Smooth muscle cell (in vitro differentiated cells): ENCODE measurements around the gene DMD. TPM values are rescaled to one million over a fixed set of nuclear protein-coding genes. Genes with fewer than 3 reads are reported as not detected.
A peak's percentile ranks its signal among the peaks of the same experiment; 100 is the strongest.

Experiments used
- DNase-seq: peaks from one replicate; lab custom pipeline; 2025; ENCODE audit not compliant: unreplicated experiment; lab: John Stamatoyannopoulos, UW
- H2AFZ ChIP-seq: fragments of 200-600 bp; sonication (generic); 2 replicates; pipeline ENCODE4 v1.6.0; 2016; ENCODE audit warnings: antibody characterized with exemption, low read depth, mild to moderate bottlenecking
- H3F3A ChIP-seq: fragments of 200-600 bp; sonication (generic); 2 replicates; pipeline ENCODE4 v1.6.0; 2017; ENCODE audit warnings: antibody characterized with exemption, low read depth
- H3K27ac ChIP-seq: fragments of 200-600 bp; sonication (generic); 2 replicates; pipeline ENCODE4 v1.5.1; 2016; ENCODE audit warnings: low read depth, mild to moderate bottlenecking
- H3K27me3 ChIP-seq: fragments of 200-600 bp; sonication (generic); 2 replicates; pipeline ENCODE4 v1.6.1; 2016; ENCODE audit warnings: low read depth, mild to moderate bottlenecking
- H3K36me3 ChIP-seq: fragments of 200-600 bp; sonication (generic); 2 replicates; pipeline ENCODE4 v1.5.1; 2016; ENCODE audit warnings: low read depth
- H3K4me1 ChIP-seq: fragments of 200-600 bp; sonication (generic); 2 replicates; pipeline ENCODE4 v1.5.1; 2016; ENCODE audit warnings: low read depth
- H3K4me2 ChIP-seq: fragments of 200-600 bp; sonication (generic); 2 replicates; pipeline ENCODE4 v1.6.0; 2016; ENCODE audit warnings: mild to moderate bottlenecking
- H3K4me3 ChIP-seq: fragments of 200-600 bp; sonication (generic); 2 replicates; pipeline ENCODE4 v1.5.1; 2016; ENCODE audit warnings: mild to moderate bottlenecking
- H3K79me2 ChIP-seq: fragments of 200-600 bp; sonication (generic); 2 replicates; pipeline ENCODE4 v1.6.0; 2016; ENCODE audit warnings: low read depth, mild to moderate bottlenecking
- H3K9ac ChIP-seq: fragments of 200-600 bp; sonication (generic); 2 replicates; pipeline ENCODE4 v1.6.0; 2016; ENCODE audit warnings: low read depth
- H3K9me3 ChIP-seq: fragments of 200-600 bp; sonication (generic); replicated peaks from 2 replicates; pipeline ENCODE4 v1.5.1; 2016; ENCODE audit warnings: low read depth
- H4K20me1 ChIP-seq: fragments of 200-600 bp; sonication (generic); 2 replicates; pipeline ENCODE4 v1.6.0; 2016; ENCODE audit warnings: low read depth
- CTCF ChIP-seq: fragments of 200-600 bp; sonication (generic); IDR thresholded peaks from 2 replicates; pipeline ENCODE4 v1.5.1; 2017; ENCODE audit warnings: borderline replicate concordance, mild to moderate bottlenecking, antibody characterized with exemption; ENCODE audit not compliant: insufficient read depth, poor library complexity, severe bottlenecking
- WGBS: methylation state at CpG from one replicate; pipeline ENCODE4 v1.1.7; 2016; ENCODE audit warnings: low lambda C conversion rate; 5-methylcytosine and 5-hydroxymethylcytosine counted together
- polyA plus RNA-seq: library from polyadenylated mRNA; unstranded; fragments of >200 nt; fragmentation: Nextera tagmentation; extraction: Ambion mirVana; gene quantifications from 2 replicates; pipeline ENCODE4 v1.2.1, GENCODE V29; 2016
- total RNA-seq: library from RNA; depleted of rRNA; stranded (reverse); fragments of >200 nt; gene quantifications from 2 replicates; pipeline ENCODE4 v1.2.3, GENCODE V29; 2014

The DMD gene
- total and polyA plus RNA-seq, 2 experiments from 2014 or later: 12.3 to 12.6 TPM

GRCh38 chrX:31165241-31166035 is 2045.9 kb downstream of the DMD start:
- no peaks in the 10 kb centered on the region for H3F3A ChIP-seq
- H3K4me1 ChIP-seq: no peaks in the 10 kb centered on the region
- 53% methylated on average over 5 of the region's 5 CpGs for WGBS
- no peaks in the 10 kb centered on the region for H4K20me1 ChIP-seq
- no peak for TF ChIP-seq CTCF
- no peak overlapping the region for H3K4me3 ChIP-seq
- H3K9ac ChIP-seq: no peak overlapping the region
- H3K36me3 ChIP-seq: no peaks in the 10 kb centered on the region
- H3K27me3 ChIP-seq: no peaks in the 10 kb centered on the region
- peak overlapping the region; percentile 57 for H3K27ac ChIP-seq
- H3K9me3 ChIP-seq: no peaks in the 10 kb centered on the region
- H3K79me2 ChIP-seq: no peaks in the 10 kb centered on the region
- no peak overlapping the region for H2AFZ ChIP-seq
- peak overlapping the region; percentile 49 for H3K4me2 ChIP-seq
- no peak for DNase-seq

GRCh38 chrX:31154946-31155345 is 2056.4 kb downstream of the DMD start:
- Histone ChIP-seq H3K9ac (no peak overlapping the region), H3K27ac (no peak overlapping the region), H3K4me3 (no peak overlapping the region), H3K36me3 (no peaks in the 10 kb centered on the region), H3K9me3 (no peaks in the 10 kb centered on the region), H4K20me1 (no peaks in the 10 kb centered on the region), H3F3A (no peaks in the 10 kb centered on the region), H3K27me3 (no peaks in the 10 kb centered on the region), H2AFZ (no peak overlapping the region), H3K4me2 (no peak overlapping the region), H3K79me2 (no peaks in the 10 kb centered on the region), H3K4me1 (no peaks in the 10 kb centered on the region)
- DNase-seq: no peak
- WGBS: 68% methylated on average over 2 of the region's 2 CpGs
- TF ChIP-seq CTCF: no peak

GRCh38 chrX:31153475-31154047 is 2057.8 kb downstream of the DMD start:
- H3K79me2 ChIP-seq: no peaks in the 10 kb centered on the region
- TF ChIP-seq CTCF: no peak
- no peaks in the 10 kb centered on the region for H3K36me3 ChIP-seq
- H3K27me3 ChIP-seq: no peaks in the 10 kb centered on the region
- H2AFZ ChIP-seq: no peak overlapping the region
- no peaks in the 10 kb centered on the region for H3K4me1 ChIP-seq
- no peak overlapping the region for H3K9ac ChIP-seq
- 77% methylated on average over 1 of the region's 1 CpG for WGBS
- H4K20me1 ChIP-seq: no peaks in the 10 kb centered on the region
- no peak overlapping the region for H3K27ac ChIP-seq
- H3K4me2 ChIP-seq: no peak overlapping the region
- H3K4me3 ChIP-seq: no peak overlapping the region
- H3K9me3 ChIP-seq: no peaks in the 10 kb centered on the region
- no peaks in the 10 kb centered on the region for H3F3A ChIP-seq
- no peak for DNase-seq
